HL-60/S4 treated with retinoic acid at 250 ng/mL for 4 days and 3 days (cell line): ENCODE measurements around the gene EIF3I.

Experiments used
- in situ Hi-C: fragments of 300-500 bp; cut with MboI; formaldehyde crosslinking; loops from 2 replicates; pipeline ENCODE4 v1.7.0; 2022; ENCODE audit warnings: low sequenced_read_pairs

EIF3I gene

GRCh38 chr1:32263744-32264143 is 41.5 kb downstream of the EIF3I start:
- in situ Hi-C loops: no loop called here

- in situ Hi-C loops: no loop called here
Measured at GRCh38 chr1:32265846-32266245, 43.6 kb downstream of the EIF3I start.

- in situ Hi-C loops: no loop called here
Measured at GRCh38 chr1:32266921-32267591, 44.8 kb downstream of the EIF3I start.

- in situ Hi-C loops: no loop called here
Measured at GRCh38 chr1:32269744-32270143, 47.5 kb downstream of the EIF3I start.

- in situ Hi-C loops: no loop called here
Measured at GRCh38 chr1:32272557-32273390, 50.6 kb downstream of the EIF3I start.

- in situ Hi-C loops: no loop called here
Measured at GRCh38 chr1:32273391-32274208, 51.4 kb downstream of the EIF3I start.

GRCh38 chr1:32274646-32275340 is 52.6 kb downstream of the EIF3I start:
- in situ Hi-C loops: no loop called here

GRCh38 chr1:32275424-32275823 is 53.2 kb downstream of the EIF3I start:
- in situ Hi-C loops: no loop called here

GRCh38 chr1:32276032-32276782 is 54.0 kb downstream of the EIF3I start:
- in situ Hi-C loops: no loop called here
